T-helper 17 cell (primary cell): ENCODE results near the gene SLC35D2. TPM values are rescaled to one million over a fixed set of nuclear protein-coding genes. Genes with fewer than 3 reads are reported as not detected.
A peak's percentile ranks its signal among the peaks of the same experiment; 100 is the strongest.
"Not testable (repeated sequence)": the region's sequence is repeated elsewhere in the genome, so short reads cannot be mapped to it uniquely, and the experiment has no call there.

Experiments used
- ATAC-seq: fragments of 150-1000 bp; cut with Tn5 transposase; 2 replicates; pipeline ENCODE4 v1.10.0; 2021; ENCODE audit warnings: mild to moderate bottlenecking, moderate library complexity
- DNase-seq, 3 donors: peaks; one replicate each; pipeline versions ENCODE4 v3.0.0 to v3.0.0-alpha.2; 2020 to 2021
- H3K9me3 ChIP-seq: one replicate; pipeline ENCODE4 v1.7.0; 2013; ENCODE audit warnings: low read length, mild to moderate bottlenecking; ENCODE audit not compliant: control insufficient read depth, poor library complexity, severe bottlenecking
- H3K27ac Mint-ChIP-seq: one replicate; pipeline ENCODE4 v1.8.0; 2022; ENCODE audit warnings: mild to moderate bottlenecking, moderate library complexity, mixed read lengths
- H3K27me3 Mint-ChIP-seq: one replicate; pipeline ENCODE4 v1.8.0; 2022; ENCODE audit warnings: mixed read lengths
- H3K36me3 Mint-ChIP-seq: one replicate; pipeline ENCODE4 v1.8.0; 2022; ENCODE audit warnings: low read depth, mixed read lengths
- H3K4me1 Mint-ChIP-seq: one replicate; pipeline ENCODE4 v1.8.0; 2022; ENCODE audit warnings: mild to moderate bottlenecking, mixed read lengths
- H3K4me3 Mint-ChIP-seq: one replicate; pipeline ENCODE4 v1.8.0; 2022; ENCODE audit warnings: mild to moderate bottlenecking, moderate library complexity, mixed read lengths
- total RNA-seq, 4 donors: library from RNA in 2 of 4; stranded (reverse) in 2 of 4; gene quantifications; one replicate each; pipeline ENCODE4 v1.2.3 and lab custom pipeline; 2022 to 2026

The SLC35D2 gene
- total RNA-seq, 2 donors from 2014 or later = 23.5 to 31.7 TPM

DNA sequence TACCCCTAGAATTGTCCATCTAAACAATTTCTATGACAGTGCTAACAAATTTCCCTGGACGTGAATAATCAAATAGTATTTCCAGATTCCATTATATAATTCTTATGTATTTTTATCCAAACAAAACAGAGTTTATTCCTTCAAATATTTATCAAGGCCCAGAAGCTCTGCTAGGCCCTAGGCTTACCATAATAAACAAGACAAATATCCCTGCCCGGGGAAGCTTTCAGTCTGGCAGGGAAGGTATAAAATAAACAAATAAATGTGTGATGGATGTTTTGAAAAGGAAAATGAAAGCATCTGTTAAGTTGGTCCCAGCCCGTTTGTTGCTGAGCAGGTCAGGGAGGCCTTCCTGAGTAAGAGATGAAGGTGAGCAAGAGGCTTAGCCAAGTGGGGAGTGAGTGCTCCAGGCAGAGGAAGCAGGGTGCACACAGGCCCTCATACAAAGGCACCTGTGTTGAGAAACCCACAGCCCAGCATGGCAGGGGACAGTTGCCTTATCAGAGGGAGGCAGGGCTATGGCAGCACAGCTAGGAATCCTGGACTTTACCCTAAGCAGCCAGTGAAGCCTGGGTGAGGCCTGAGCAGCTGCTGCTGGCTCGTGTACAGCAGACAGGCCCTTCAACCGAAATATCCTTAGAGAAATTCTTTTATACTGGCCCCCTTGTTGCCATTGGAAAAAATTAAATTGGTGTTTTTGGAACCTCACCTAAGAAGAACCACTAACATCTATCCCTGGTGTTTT is 7.7 kb upstream of the SLC35D2 start:
- Mint-ChIP-seq H3K27ac (peak overlapping the region; percentile 67), H3K36me3 (peaks cover 3% of the 10 kb centered on the region), H3K4me1 (peaks cover 9% of the 10 kb centered on the region), H3K27me3 (no peaks in the 10 kb centered on the region), H3K4me3 (peak overlapping the region; percentile 9)
- ATAC-seq (peak; percentile 61), DNase-seq (no peak)
- no peaks in the 10 kb centered on the region for H3K9me3 ChIP-seq

DNA sequence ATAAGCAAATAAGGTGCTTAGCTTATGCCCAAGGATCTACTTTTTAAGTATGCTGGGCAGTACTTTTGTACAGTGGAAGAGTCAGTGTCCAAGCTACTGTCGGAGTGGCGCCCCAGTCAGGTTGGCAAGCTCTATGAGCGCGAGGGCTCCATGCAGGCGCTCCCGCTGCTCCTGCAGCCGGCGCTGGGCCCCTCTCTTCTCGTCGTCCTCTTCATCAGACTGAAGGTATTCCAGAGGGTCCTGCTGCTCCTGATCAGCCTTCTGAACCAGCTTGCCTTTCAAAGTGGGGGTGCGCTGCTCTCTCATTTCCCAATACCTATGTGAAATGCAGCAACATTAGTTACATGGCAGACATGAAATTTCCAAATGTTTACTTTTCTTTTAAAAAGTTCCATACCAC is 4.6 kb upstream of the SLC35D2 start:
- Mint-ChIP-seq H3K4me3 (no peak overlapping the region), H3K27ac (no peak overlapping the region), H3K27me3 (no peaks in the 10 kb centered on the region), H3K36me3 (peaks cover 3% of the 10 kb centered on the region), H3K4me1 (peaks cover 13% of the 10 kb centered on the region)
- no peaks in the 10 kb centered on the region for H3K9me3 ChIP-seq
- ATAC-seq (no peak), DNase-seq (no peak)

DNA sequence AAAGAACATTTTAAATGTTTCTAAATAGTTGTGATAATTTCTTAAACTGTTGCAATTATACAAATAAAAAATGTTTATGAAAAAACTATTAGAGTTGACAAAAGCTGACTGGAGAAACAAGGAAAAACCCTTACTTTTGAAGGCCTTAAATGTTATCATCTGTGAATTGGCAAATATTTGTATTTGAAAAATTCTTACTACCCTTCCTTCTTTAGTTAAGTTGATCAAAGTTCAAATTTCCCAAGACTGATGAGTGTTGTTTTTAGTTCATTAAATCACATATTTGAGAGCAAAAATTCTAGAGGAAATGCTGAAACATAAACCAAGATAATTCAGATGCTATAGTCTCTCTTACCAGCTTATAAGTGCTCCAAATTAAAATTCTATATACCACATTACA is 2.6 kb upstream of the SLC35D2 start:
- no peaks in the 10 kb centered on the region for H3K9me3 ChIP-seq
- Mint-ChIP-seq H3K4me3 (no peak overlapping the region), H3K27me3 (no peaks in the 10 kb centered on the region), H3K36me3 (peaks cover 4% of the 10 kb centered on the region), H3K27ac (peak overlapping the region; percentile 4), H3K4me1 (peaks cover 23% of the 10 kb centered on the region)
- ATAC-seq (no peak), DNase-seq (no peak)

DNA sequence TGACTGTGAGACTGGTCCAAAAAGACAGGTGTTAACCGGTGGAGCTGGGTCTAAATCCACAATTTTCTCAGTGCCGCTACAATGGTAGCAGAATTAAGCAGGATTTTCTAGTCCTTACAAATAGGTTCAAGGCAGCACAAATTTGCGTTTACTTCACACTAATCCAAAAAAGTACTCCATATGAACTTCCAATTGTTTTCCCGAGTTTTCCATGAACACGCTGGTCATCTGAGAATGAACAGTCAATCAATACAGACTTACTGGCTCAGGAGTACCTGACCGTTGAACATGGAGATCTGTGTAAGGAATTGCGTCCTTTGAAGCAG is 709 bp downstream of the SLC35D2 start:
- Mint-ChIP-seq H3K4me3 (peak overlapping the region; percentile 86), H3K27me3 (no peaks in the 10 kb centered on the region), H3K36me3 (peaks cover 7% of the 10 kb centered on the region), H3K27ac (peak overlapping the region; percentile 92), H3K4me1 (peaks cover 29% of the 10 kb centered on the region)
- DNase-seq (no peak), ATAC-seq (no peak)
- no peaks in the 10 kb centered on the region for H3K9me3 ChIP-seq

DNA sequence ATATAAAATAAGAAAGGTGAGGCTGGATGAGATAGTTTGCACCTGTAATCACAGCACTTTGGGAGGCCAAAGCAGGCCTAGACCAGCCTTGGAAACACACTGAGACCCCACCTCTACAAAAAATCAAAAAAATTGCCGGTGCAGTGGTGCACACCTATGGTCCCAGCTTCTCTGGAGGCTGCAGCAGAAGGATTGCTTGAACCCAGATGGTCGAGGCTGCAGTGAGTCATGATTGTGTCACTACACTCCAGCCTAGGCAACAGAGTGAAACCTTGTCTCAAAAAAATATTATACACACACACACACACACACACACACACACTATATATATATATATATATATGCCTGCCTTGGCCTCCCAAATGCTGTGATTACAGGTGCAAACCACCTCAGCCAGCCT is 1.3 kb downstream of the SLC35D2 start:
- Mint-ChIP-seq H3K27ac (peak overlapping the region; percentile 92), H3K4me3 (peak overlapping the region; percentile 9), H3K27me3 (no peaks in the 10 kb centered on the region), H3K4me1 (peaks cover 35% of the 10 kb centered on the region), H3K36me3 (peaks cover 11% of the 10 kb centered on the region)
- DNase-seq = no peak
- ATAC-seq = no peak
- H3K9me3 ChIP-seq = no peaks in the 10 kb centered on the region

DNA sequence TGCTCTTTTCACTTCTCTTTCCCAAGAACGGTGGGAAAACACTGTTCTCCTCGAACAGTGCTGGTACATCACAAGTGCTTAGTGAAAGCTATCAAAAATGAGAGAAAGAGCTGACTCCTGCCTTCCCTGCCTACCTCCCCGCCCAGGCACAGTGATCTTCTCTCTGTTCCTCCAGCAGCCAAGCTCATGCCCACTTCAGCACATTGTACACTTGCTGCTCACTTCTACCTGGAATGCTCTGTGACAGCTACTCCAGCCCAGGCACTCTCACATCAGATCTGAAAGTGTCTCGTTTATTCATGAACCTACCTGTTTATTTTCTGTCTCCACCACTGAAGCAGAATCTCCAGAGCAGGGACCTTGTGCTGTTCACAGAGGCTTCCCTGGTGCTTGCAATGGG is 1.8 kb downstream of the SLC35D2 start:
- H3K27ac Mint-ChIP-seq = peak overlapping the region; percentile 39
- no peaks in the 10 kb centered on the region for H3K27me3 Mint-ChIP-seq
- peak overlapping the region; percentile 9 for H3K4me3 Mint-ChIP-seq
- DNase-seq (no peak), ATAC-seq (no peak)
- H3K4me1 Mint-ChIP-seq = peaks cover 35% of the 10 kb centered on the region
- peaks cover 11% of the 10 kb centered on the region for H3K36me3 Mint-ChIP-seq
- H3K9me3 ChIP-seq = no peaks in the 10 kb centered on the region

DNA sequence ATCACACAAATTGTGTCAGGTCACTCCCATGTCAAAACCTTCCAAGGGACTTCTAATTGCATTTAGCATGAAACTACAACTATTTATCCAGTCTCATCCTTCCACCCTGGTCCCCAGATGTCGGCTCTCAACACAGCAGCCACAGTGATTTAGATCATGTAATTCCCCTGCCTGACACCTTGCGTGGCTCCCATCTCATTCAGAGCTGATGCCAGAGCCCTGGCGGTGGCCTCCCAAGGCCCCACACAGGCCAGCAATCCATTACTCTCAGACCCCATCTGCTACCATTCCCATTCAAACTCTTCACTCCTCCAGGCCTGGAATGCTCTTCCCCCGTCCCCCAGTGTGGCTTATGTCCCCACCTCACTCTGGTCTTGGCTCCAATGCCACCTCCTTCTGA is 2.4 kb downstream of the SLC35D2 start:
- ATAC-seq (no peak), DNase-seq (no peak)
- H3K36me3 Mint-ChIP-seq = peaks cover 11% of the 10 kb centered on the region
- peak overlapping the region; percentile 68 for H3K4me3 Mint-ChIP-seq
- no peaks in the 10 kb centered on the region for H3K9me3 ChIP-seq
- H3K4me1 Mint-ChIP-seq = peaks cover 35% of the 10 kb centered on the region
- H3K27me3 Mint-ChIP-seq = no peaks in the 10 kb centered on the region
- H3K27ac Mint-ChIP-seq = peak overlapping the region; percentile 39

DNA sequence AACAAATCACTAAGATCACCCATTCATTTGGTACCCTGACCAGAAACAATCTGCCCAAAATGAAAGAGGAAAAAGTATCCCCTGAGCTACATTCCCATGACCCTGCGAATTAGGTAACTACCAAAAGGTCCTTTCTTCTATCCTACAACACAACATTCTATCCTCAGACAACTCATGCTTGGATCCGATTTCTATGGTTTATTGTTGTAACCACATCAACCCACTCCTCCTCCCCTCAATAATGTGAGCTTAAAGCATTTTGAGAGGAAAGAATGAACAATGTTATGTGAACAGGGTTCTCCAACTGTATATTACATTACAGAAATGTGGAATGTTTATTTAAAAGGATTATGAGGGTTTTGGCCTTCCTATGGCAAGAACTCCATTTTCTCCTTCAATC is 4.0 kb downstream of the SLC35D2 start:
- peaks cover 33% of the 10 kb centered on the region for H3K4me1 Mint-ChIP-seq
- no peak overlapping the region for H3K27ac Mint-ChIP-seq
- no peaks in the 10 kb centered on the region for H3K9me3 ChIP-seq
- H3K4me3 Mint-ChIP-seq = no peak overlapping the region
- H3K27me3 Mint-ChIP-seq = no peaks in the 10 kb centered on the region
- DNase-seq (no peak), ATAC-seq (no peak)
- peaks cover 11% of the 10 kb centered on the region for H3K36me3 Mint-ChIP-seq

DNA sequence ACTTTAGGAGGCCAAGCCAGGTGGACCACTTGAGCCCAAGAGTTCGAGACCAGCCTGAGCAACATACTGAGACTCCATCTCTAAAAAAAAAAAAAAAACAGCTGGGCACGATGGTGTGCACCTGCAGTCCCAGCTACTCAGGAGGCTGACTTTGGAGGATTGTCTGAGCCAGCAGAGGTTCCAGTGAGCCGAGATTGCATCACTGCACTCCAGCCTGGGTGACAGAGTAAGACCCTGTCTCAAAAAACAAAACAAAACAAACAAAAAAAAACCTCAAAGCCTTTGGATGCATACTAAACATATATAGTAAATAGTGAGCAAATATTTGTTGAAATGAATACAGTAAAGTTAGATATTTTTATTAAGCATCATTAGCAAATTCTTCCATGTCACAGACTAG is 5.3 kb downstream of the SLC35D2 start:
- Mint-ChIP-seq H3K4me1 (peaks cover 28% of the 10 kb centered on the region), H3K27me3 (no peaks in the 10 kb centered on the region), H3K36me3 (peaks cover 11% of the 10 kb centered on the region)

DNA sequence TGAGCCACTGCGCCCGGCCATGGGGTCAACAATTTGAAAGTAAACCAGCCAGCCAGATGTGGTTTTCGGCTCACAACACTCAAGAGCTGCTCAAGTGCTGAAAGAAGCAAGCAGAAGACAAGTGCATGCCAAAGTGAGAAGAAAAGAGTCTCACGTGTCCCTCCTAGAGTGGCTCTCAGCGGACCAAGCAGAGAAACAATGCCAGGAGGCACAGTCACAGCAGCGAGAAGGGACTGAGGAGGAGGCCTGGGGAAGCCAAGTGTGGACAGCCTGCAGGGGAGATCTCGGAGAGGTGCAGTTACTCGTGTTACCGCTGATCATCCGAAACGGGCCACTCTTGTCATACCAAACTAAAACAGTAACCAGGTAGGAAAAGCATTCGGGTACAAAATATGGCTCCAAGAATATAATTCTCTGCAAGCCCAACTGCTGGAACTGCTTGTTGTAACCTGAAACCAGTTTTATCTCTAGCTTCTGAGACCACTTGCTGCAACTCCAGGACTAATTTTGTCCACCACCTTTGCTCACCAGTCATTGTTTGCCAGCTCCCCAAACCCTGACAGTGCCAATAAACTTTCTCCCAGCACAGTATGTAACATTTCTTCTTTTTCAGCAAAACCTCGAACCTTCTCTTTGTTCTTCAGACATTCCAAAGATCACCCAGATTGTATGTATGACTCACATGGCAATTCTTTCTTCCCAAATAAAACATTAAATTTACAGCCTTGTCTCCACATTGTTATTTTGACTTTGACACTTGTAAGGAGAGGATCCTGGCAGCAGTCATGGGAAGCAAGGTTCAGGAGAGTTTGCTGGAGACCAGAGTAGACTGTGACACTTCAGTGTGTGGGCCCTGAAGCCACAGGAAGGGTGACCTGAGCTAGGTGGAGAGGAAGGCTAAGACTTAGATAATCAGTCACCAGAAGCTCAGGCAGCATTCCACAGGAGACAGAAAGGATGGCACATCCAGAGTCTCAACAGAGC is 6.3 kb downstream of the SLC35D2 start:
- no peak overlapping the region for H3K27ac Mint-ChIP-seq
- peaks cover 11% of the 10 kb centered on the region for H3K36me3 Mint-ChIP-seq
- no peak overlapping the region for H3K4me3 Mint-ChIP-seq
- peaks cover 24% of the 10 kb centered on the region for H3K4me1 Mint-ChIP-seq
- DNase-seq (no peak), ATAC-seq (no peak)
- H3K9me3 ChIP-seq = no peaks in the 10 kb centered on the region
- H3K27me3 Mint-ChIP-seq = no peaks in the 10 kb centered on the region

More for the DNA sequence above, 5.3 kb downstream of the SLC35D2 start:
- H3K9me3 ChIP-seq = no peaks in the 10 kb centered on the region
- no peak for DNase-seq
- ATAC-seq = no peak
- Mint-ChIP-seq H3K27ac (no peak overlapping the region), H3K4me3 (no peak overlapping the region)

DNA sequence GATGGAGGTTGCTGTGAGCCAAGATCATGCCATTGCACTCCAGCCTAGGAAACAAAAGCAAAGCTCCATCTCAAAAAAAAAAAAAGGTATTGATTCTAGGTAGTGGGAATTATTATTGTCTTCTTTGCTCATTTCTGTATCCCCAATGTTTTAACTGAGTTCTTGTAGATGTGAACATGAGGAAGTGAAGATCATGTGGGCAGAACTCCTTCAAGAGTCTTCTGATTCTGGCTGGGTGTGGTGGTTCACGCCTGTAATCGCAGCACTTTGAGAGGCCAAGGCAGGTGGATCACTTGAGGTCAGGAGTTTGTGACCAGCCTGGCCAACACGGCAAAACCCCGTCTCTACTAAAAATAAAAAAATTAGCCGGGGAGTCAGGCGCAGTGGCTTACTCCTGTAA is 8.0 kb downstream of the SLC35D2 start:
- not testable (repeated sequence) for H3K27ac Mint-ChIP-seq, H3K4me3 Mint-ChIP-seq, H3K36me3 Mint-ChIP-seq, ATAC-seq, DNase-seq, H3K27me3 Mint-ChIP-seq, H3K9me3 ChIP-seq
- peaks cover 11% of the 10 kb centered on the region for H3K4me1 Mint-ChIP-seq

DNA sequence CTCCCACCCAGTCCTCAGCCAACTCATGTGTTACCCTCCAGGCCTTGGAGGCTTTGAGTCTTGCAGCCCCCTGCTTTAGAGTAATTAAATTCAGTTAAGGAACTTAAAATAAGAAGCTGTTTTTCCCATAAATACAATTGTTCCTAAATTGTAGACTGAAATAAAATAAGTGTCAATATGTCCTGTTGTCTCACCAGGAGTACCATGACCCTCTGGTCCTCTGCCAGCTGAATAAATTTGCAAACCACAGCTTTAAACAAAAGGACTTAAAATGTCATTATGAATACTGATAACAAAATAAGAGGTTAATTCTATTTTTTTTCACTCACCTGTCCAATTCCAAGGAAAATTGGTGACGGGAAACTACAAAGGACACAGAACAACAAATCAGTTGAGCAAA is 15.6 kb downstream of the SLC35D2 start:
- Mint-ChIP-seq H3K36me3 (peaks cover 2% of the 10 kb centered on the region), H3K27ac (no peak overlapping the region), H3K4me1 (peaks cover 5% of the 10 kb centered on the region), H3K4me3 (no peak overlapping the region), H3K27me3 (no peaks in the 10 kb centered on the region)
- H3K9me3 ChIP-seq = no peaks in the 10 kb centered on the region
- no peak for ATAC-seq
- no peak for DNase-seq

DNA sequence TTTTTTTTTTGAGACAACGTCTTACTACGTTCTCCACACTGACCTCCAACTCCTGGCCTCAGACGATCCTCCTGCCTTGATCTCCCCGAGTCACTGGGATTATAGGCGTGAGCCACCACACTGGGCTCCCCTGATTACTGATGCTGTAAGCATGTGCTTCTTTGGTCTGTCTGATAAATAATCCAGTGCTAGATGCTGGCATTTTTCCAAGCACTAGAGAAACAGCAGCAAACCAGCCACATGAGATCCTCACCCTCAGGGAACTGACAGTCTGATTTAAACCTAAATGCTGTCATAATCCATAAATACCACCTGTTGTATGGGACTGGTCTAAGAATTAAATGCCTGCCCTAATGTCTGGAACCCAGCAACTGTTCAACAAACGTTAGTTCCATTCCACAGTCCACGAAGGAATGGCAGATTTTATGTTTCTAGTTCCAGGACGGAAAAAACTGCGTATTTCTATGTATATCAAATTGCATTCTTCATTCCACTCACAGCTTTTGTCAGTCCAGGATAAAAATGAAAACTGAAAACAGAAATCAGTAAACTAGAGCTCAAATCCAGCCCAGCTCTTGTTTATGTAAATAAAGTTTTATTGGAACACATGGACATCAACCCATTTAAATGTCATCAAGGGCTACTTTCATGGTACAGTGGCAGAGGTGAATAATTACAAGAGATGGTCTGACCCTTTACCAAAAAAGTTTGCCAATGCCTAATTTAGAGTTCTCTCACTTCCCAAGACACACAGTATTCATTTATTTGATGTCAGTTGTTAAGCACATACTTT is 20.1 kb downstream of the SLC35D2 start:
- H3K4me3 Mint-ChIP-seq = no peak overlapping the region
- H3K27me3 Mint-ChIP-seq = no peaks in the 10 kb centered on the region
- peaks cover 2% of the 10 kb centered on the region for H3K36me3 Mint-ChIP-seq
- H3K4me1 Mint-ChIP-seq = peaks cover 2% of the 10 kb centered on the region
- DNase-seq (no peak), ATAC-seq (no peak)
- no peaks in the 10 kb centered on the region for H3K9me3 ChIP-seq
- H3K27ac Mint-ChIP-seq = peak overlapping the region; percentile 39
